ENCODE results near the gene GNB3.

Gene GNB3

DNA sequence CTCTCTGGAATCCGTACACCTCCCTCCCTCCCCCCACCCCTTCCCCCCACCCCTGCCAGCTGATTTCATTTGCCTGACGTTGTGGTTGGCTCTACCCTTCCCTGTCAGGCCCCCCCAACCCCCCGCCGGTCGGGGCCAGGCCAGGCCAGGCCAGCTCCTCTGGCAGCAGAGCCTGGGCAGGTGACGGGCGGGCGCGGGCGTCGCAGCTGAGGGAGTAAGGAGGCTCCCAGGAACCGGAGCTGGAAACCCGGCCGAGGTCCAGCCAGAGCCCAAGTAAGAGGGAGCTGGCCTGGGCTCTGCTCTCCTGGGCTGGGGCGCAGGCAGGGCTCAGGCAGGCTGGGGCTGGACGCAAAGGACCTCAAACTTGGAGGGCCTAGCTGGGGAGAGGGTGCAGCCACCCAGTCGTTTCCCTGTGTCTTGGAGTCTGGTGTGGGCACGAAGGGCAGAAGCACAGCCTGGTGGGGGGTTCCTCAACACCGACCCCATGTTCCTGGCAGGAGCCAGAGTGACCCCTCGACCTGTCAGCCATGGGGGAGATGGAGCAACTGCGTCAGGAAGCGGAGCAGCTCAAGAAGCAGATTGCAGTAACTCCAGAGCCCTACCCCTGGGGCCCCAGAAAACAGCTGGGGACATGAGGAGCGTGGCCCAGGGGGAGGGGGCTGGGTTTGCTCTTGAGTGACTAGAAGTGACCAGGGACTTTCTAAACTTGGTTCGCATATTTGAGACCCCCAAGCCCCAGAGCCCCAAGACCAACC lies at the start of gene GNB3:
Gene GNB3, plus strand, starts transcription at position 165 of the 755 bp plus-strand sequence. Its CDS starts 363 bp downstream, at position 528.
- no peak within 1 kb of the TSS for H3K4me3 ChIP-seq (ENCODE audit: low read length)
- no peak for TF ChIP-seq ZNF274 (IDR thresholded peaks at IDR 0.05; ENCODE audit: low read depth, low read length)

DNA sequence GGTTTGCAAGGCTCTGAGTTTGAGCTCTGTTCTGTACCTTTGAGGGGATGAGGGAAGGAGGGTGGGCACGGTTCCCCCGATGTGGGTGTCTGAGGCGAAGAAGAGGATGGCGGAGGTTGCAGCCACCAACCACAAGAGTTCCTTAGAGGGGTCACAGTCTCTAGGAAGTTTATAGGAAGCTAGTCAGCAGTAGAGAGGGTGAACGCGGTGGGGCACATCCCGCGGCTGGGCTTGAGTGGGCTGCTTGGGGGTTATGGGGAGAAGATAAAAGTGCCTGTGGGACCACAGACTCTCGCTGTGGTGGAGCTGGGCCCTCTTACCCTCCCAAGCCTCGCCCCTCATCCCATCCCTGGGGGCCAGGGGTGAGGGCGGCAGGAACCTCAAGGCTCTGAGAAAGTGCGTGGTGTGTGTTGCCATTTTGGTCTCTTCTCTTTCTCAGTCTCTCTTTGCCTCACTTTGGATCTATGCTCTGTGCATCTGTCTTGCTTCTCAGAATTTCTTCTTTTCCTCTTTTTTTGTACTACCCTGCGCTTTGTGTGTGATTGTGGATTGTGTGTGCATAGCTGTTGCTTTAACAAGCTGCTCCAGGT lies 48.7 kb upstream of the GNB3 start:
- TF ChIP-seq ZNF274 (IDR thresholded peaks at IDR 0.05; ENCODE audit: low read depth, low read length), result no peak
- no peak overlapping the region for H3K4me3 ChIP-seq (ENCODE audit: low read length)

DNA sequence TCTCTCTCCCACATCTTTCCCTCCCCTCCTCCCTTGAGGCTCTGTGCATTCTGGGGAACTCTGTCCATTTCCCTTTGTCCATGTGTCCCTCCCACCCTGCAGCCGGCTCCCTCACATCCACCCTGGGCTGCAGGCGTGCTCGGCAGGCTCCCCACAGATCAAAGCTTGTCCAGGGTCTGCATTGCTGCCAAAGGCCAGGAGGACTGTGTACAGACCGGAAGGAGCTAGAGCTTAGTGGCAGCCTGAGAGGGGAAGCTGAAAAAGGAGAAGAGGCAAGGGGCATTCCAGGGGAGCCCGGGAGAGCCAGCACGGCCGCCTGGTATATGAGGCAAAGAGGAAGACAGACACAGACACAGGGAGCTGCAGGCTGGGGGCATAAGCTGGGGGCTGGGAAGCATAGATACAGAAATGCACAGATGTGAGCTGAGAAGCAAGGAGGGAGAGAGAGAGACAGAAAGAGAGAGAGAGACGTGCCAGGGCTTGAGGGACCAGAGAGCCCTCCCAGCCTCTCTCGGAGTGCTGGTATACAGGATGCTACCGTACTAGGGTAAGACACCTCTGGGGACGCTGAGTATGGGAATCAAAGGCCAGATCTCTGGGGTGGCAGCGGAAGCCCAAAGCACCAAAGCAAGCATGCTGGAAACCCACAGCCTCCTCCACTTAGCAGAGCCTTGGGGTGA lies 48.1 kb upstream of the GNB3 start:
- H3K4me3 ChIP-seq (ENCODE audit: low read length), result no peak overlapping the region
- TF ChIP-seq ZNF274 (IDR thresholded peaks at IDR 0.05; ENCODE audit: low read depth, low read length), result no peak

DNA sequence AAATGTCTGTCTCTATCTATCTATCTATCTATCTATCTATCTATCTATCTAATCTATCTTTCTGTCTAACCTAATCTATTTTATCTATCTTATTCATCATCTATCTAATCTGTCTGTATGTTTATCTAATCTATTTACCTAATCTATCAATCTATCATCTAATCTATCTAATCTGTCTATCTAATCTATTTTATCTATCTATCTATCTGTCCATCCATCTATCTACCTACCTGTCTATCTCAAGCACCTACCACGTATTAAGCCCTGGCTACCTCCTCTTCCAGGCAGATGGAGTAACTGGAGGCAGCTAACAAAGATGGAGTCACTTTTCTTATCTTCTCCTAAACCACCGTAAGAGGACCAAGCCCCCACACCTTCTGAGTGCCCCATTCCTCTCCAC lies 45.6 kb upstream of the GNB3 start:
- no peak for TF ChIP-seq ZNF274 (IDR thresholded peaks at IDR 0.05; ENCODE audit: low read depth, low read length)
- no peak overlapping the region for H3K4me3 ChIP-seq (ENCODE audit: low read length)

DNA sequence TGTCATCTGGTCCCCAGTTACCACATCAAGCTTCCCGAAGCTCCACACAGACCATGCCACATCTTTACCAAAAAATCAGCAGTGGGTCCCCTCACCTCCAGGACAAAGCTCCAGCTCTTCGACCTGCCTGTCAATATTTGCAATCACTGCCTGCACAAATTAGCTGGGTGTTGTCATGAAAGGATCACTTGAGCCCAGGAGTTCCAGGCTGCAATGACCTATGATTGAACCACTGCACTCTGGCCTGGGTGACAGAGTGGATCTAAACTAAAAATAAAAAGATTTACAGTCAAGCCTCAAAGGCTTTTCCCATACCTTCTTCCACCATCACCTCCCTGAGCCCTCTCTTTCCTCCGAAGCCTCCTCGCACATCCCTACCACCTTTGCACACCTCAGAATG lies 44.1 kb upstream of the GNB3 start:
- no peak overlapping the region for H3K4me3 ChIP-seq (ENCODE audit: low read length)
- TF ChIP-seq ZNF274 (IDR thresholded peaks at IDR 0.05; ENCODE audit: low read depth, low read length), result no peak

DNA sequence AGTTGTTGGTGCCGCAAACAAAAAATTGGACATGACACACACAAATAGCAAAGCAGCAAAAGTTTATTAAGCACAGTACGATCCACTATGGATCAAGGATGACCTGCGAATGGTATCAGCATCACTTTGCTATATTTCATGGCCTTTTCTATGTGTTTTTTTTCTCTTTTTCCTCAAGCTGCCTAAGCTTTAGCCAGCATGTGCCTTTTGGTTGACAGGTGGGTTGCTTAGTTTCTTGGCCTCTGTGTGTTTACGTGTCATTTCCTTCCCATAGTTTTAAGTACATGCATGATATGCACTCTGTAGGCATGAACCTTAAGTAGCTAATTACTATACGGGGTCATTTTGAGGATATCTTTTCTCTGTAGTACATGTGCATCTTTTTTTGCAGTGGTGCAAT lies 41.6 kb upstream of the GNB3 start:
- no peak for TF ChIP-seq ZNF274 (IDR thresholded peaks at IDR 0.05; ENCODE audit: low read depth, low read length)
- no peak overlapping the region for H3K4me3 ChIP-seq (ENCODE audit: low read length)

DNA sequence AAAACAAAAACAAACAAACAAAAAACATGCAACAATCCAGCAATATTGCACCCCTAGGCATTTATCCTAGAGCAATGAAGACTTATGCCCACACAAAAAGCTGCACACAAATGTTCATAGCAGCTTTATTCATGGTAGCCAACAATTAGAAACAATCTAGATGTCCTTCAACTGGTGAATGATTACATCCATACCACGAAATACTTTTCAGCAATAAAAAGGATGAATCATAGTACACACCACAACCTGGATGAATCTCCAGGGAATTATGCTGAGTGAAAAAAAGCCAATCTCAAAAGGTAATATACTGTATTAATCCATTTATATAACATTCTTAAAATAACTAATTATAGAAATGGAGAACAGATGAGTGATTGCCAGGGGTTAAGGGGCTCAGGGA lies 33.6 kb upstream of the GNB3 start:
- H3K4me3 ChIP-seq (ENCODE audit: low read length), result no peak overlapping the region
- TF ChIP-seq ZNF274 (IDR thresholded peaks at IDR 0.05; ENCODE audit: low read depth, low read length), result no peak

DNA sequence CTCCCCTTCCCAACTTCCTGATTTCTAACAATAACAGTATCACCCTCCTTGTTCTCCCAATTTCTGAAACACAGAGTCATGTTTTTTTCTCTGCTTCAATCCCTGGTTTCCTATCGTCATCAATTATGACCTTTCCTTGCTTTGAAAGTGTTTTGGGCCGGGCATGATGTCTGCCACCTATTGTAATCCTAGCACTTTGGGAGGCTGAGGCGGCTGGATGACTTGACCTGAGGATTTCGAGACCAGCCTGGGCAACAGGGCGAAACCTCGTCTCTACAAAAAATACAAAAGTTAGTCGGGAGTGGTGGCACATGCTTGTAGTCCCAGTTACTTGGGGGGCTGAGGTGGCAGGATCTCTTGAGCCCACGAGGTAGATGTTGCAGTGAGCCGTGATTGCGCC lies 31.7 kb upstream of the GNB3 start:
- H3K4me3 ChIP-seq (ENCODE audit: low read length), result no peak overlapping the region
- TF ChIP-seq ZNF274 (IDR thresholded peaks at IDR 0.05; ENCODE audit: low read depth, low read length), result no peak

DNA sequence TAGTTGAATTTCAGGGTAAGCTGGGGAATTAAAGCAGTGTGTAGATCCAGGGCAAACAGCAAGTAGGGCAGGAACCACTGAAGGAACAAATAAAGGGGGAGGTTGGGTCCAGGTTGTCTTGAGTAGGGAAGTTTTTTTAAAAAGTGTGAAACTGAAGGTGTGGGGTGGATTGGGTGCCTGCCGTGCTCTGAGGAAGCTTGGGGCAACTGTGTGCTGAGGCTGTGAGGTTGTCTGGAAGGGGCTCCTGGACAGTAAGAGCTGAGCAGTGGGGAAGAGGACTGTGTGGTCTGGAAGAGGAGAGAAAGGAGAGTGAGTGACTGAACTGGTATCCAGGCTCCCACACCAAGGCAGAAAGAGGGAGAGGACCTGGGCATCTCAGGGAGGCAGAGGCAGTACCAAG lies 30.0 kb upstream of the GNB3 start:
- H3K4me3 ChIP-seq (ENCODE audit: low read length), result no peak overlapping the region
- TF ChIP-seq ZNF274 (IDR thresholded peaks at IDR 0.05; ENCODE audit: low read depth, low read length), result no peak

DNA sequence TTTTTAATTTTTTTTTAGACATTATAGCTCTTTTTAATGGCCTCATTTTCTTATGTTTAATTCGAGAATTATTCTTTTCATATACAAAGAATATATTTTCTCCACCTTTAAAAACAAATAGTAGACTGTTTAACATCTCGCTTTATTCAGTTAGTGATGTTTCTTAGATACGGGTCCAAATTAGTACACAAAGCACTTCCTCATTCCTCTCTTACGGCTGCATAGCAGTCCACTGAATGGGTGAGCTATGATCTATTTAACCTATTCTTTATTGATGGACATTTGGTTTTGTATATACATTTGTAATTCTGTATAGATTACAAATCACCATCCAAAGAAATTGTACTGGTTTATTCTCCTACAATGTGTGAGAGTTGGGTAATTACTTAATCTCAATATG lies 27.4 kb upstream of the GNB3 start:
- no peak for TF ChIP-seq ZNF274 (IDR thresholded peaks at IDR 0.05; ENCODE audit: low read depth, low read length)
- H3K4me3 ChIP-seq (ENCODE audit: low read length), result no peak overlapping the region

DNA sequence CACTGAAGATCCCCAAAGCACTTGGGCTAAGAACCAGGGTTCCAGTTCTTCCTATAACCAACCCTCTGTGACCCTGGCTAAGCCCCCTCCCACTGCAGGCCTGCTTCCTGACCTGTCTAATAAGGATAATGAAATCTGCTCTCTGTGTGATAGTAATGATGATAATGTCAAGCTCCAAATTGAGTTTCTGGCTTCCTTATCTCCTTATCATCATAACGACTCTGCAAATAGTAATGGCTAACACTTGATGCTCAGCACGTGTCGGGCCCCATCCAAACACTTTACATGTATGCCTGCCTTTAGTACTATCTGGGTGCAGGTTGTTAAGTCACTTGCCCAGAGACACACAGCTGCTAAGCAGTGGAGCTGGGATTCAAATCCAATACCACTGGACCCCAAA lies 24.1 kb upstream of the GNB3 start:
- H3K4me3 ChIP-seq (ENCODE audit: low read length), result no peak overlapping the region
- no peak for TF ChIP-seq ZNF274 (IDR thresholded peaks at IDR 0.05; ENCODE audit: low read depth, low read length)

DNA sequence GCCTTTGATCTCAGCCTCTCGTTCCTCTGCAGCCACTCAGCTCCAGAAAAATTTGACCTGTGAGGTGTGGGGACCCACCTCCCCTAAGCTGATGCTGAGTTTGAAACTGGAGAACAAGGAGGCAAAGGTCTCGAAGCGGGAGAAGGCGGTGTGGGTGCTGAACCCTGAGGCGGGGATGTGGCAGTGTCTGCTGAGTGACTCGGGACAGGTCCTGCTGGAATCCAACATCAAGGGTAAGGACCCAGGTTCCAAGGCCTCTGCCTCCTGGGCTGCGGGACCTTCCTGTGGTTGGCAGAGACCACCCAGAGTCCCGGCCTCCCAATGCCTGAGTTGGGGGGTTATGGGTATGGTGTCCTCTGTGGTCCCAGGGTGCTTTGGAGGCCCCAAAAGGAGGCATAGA lies 23.6 kb upstream of the GNB3 start:
- H3K4me3 ChIP-seq (ENCODE audit: low read length), result no peak overlapping the region
- TF ChIP-seq ZNF274 (IDR thresholded peaks at IDR 0.05; ENCODE audit: low read depth, low read length), result no peak

DNA sequence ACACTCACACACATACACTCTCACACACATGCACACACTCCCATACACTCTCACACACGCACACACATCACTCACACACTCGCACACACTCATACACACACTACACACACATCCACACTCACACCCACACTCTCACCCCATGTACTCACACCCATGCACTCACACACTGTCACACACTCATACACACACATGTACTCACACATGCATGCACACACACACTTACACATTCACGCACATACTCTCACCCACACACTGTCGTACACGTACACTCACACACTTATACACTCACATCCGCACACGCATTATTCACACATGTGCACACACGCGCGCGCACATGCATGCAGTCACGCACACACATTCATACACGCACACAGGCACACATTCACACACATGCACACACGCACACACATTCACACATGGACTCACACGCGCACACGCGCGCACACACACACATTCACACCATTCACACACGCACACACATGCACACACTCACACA lies 23.0 kb upstream of the GNB3 start:
- no peak for TF ChIP-seq ZNF274 (IDR thresholded peaks at IDR 0.05; ENCODE audit: low read depth, low read length)
- no peak overlapping the region for H3K4me3 ChIP-seq (ENCODE audit: low read length)

DNA sequence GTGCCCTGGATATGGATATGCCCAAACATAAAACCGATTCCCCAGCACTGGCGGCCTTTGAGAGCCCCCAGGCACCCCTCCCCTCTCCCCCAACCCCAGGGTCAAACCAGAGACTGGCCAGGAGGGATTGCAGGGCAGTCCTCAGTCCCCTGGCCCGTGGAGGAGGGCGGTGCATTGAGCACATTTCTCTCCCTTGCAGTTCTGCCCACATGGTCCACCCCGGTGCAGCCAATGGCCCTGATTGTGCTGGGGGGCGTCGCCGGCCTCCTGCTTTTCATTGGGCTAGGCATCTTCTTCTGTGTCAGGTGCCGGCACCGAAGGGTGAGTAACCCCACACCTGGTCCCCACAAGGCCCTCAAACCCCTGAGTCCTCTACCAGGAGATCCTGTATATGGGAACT lies 22.5 kb upstream of the GNB3 start:
- H3K4me3 ChIP-seq (ENCODE audit: low read length), result no peak overlapping the region
- no peak for TF ChIP-seq ZNF274 (IDR thresholded peaks at IDR 0.05; ENCODE audit: low read depth, low read length)

DNA sequence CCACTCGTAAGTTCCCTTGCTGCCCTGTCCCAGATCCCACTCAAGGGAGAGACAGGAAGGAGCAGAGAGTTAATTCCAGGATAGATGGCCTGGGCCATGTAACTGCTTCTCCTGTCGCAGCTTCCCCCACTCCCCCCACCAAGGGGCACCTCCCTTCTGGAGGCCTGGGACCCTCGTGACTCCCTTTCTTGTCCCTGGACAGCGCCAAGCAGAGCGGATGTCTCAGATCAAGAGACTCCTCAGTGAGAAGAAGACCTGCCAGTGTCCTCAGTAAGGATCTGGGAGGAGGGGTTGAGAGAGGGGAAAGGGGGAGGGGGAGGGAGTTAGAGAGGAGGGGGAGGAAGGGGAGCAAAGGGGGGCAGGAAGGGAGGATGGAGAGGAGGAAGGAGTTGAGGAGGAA lies 22.1 kb upstream of the GNB3 start:
- TF ChIP-seq ZNF274 (IDR thresholded peaks at IDR 0.05; ENCODE audit: low read depth, low read length), result no peak
- no peak overlapping the region for H3K4me3 ChIP-seq (ENCODE audit: low read length)
